Esophagus muscularis mucosa (tissue), 4 donors: Measurements from ENCODE around the gene PTPRN2.

ENCODE experiments used
- EP300 ChIP-seq: sonication (generic); formaldehyde crosslinking; IDR thresholded peaks from one replicate; pipeline ENCODE4 v1.6.1; 2017; ENCODE audit warnings: antibody characterized with exemption
- POLR2A ChIP-seq: fragments of 450-650 bp; IDR thresholded peaks from one replicate; pipeline ENCODE4 v1.6.1; 2017; ENCODE audit warnings: antibody characterized with exemption, moderate library complexity, mild to moderate bottlenecking, low read depth
- POLR2AphosphoS5 ChIP-seq, 2 donors: sonication (generic); formaldehyde crosslinking; IDR thresholded peaks; one replicate each; pipeline ENCODE4 v1.6.1; 2017; ENCODE audit warnings: antibody characterized with exemption in 2 of 2
- TF ChIP-seq, protein P1 (sequence below), 3 experiments: fragments of 200-600 bp in 2 of 3; fragments of 450-650 bp in 1 of 3; sonication (generic) in 2 of 3; IDR thresholded peaks; one replicate each; pipeline ENCODE4 v1.5.1; 2017 to 2019; ENCODE audit warnings: antibody characterized with exemption in 3 of 3, mild to moderate bottlenecking in 2 of 3, moderate library complexity in 1 of 3

- TF ChIP-seq, protein P1, sequence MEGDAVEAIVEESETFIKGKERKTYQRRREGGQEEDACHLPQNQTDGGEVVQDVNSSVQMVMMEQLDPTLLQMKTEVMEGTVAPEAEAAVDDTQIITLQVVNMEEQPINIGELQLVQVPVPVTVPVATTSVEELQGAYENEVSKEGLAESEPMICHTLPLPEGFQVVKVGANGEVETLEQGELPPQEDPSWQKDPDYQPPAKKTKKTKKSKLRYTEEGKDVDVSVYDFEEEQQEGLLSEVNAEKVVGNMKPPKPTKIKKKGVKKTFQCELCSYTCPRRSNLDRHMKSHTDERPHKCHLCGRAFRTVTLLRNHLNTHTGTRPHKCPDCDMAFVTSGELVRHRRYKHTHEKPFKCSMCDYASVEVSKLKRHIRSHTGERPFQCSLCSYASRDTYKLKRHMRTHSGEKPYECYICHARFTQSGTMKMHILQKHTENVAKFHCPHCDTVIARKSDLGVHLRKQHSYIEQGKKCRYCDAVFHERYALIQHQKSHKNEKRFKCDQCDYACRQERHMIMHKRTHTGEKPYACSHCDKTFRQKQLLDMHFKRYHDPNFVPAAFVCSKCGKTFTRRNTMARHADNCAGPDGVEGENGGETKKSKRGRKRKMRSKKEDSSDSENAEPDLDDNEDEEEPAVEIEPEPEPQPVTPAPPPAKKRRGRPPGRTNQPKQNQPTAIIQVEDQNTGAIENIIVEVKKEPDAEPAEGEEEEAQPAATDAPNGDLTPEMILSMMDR (IDR thresholded peaks at IDR 0.05) = no peak
- TF ChIP-seq POLR2A (no peak), EP300 (no peak), POLR2AphosphoS5 (IDR thresholded peaks at IDR 0.05) (no peak)
Measured at GRCh38 chr7:158439035-158439434, 148.6 kb downstream of the PTPRN2 start.
